Measurements from ENCODE around the gene RGP1.

Gene RGP1

DNA sequence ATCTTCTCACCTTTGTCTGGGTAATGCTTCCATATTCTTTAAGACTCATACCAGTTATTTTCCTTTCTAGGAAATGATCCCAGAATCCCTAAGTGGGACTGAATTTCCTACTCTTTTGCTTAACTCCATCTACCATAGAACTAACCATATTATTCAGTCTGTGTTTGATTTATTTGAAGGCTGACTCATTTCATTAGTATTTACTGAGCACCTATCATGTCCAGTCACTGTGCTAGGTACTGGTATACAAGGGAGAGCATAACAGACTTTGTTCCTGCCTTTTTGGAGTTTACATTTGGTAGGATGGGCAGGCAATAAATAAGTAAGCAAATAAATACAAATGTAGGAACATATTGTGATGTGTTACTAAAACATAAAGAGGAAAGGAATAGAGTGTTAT lies 46.6 kb downstream of the RGP1 start:
- H3K4me1 ChIP-seq (ENCODE audit: control insufficient read depth in 1 of 2, insufficient read depth in 2 of 2, low read length in 2 of 2) = peaks cover 0 to 29% of the 10 kb centered on the region in 2 donors
- H3K4me3 ChIP-seq (ENCODE audit: low read depth in 1 of 2, low read length in 2 of 2) = no peak overlapping the region
- no peak overlapping the region for H3K27ac ChIP-seq (ENCODE audit: low read length)
- H3K36me3 ChIP-seq (ENCODE audit: control insufficient read depth in 1 of 2, insufficient read depth in 2 of 2, low read length in 2 of 2) = peaks cover 6 to 14% of the 10 kb centered on the region in 2 donors
- no peaks in the 10 kb centered on the region for H3K27me3 ChIP-seq (ENCODE audit: low read depth, low read length)
- H3K9me3 ChIP-seq (ENCODE audit: control insufficient read depth in 1 of 2, low read length in 2 of 2) = no peaks in the 10 kb centered on the region

DNA sequence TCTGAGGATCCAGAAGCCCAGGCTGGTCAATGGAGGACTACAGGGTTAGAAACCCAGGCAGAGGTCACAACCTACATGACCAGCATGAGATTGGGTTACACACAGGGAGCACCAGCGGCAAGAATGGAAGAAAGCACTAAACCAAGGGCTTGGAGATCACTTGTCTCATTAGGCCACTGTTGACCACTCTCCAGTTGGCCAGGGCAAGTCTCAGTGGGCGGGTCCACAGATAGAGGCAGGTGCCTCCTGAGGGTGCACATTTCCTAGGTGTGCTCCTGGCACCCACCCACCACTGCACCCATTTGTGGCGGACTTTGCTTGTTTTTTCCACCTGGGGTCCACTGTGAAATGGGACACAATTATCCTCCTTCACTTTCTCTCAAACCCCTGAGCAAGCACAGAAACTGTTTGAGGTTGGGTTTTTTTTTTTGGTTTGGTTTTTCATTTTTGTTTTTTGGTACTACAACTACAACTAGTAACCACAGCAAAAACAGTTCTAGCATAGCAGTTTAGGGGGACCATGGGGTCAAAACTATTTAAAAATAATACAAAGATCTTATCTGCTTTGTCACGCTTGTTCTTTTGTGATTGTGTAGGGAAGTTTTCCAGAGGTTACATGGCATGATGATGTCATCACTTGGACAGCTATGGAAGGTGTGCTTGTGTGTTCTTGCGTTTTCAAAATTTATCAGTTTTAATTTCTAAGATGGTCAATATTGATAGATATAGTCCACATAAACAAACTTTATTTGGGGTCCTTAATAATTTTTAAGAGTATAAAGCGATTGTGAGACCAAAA lies 48.4 kb downstream of the RGP1 start:
- H3K27me3 ChIP-seq (ENCODE audit: low read depth, low read length) = no peaks in the 10 kb centered on the region
- H3K4me3 ChIP-seq (ENCODE audit: low read depth in 1 of 2, low read length in 2 of 2) = no peak overlapping the region
- no peaks in the 10 kb centered on the region for H3K9me3 ChIP-seq (ENCODE audit: control insufficient read depth in 1 of 2, low read length in 2 of 2)
- peaks cover 22 to 31% of the 10 kb centered on the region in 2 donors for H3K36me3 ChIP-seq (ENCODE audit: control insufficient read depth in 1 of 2, insufficient read depth in 2 of 2, low read length in 2 of 2)
- H3K27ac ChIP-seq (ENCODE audit: low read length) = no peak overlapping the region
- H3K4me1 ChIP-seq (ENCODE audit: control insufficient read depth in 1 of 2, insufficient read depth in 2 of 2, low read length in 2 of 2) = peaks cover 0 to 22% of the 10 kb centered on the region in 2 donors

DNA sequence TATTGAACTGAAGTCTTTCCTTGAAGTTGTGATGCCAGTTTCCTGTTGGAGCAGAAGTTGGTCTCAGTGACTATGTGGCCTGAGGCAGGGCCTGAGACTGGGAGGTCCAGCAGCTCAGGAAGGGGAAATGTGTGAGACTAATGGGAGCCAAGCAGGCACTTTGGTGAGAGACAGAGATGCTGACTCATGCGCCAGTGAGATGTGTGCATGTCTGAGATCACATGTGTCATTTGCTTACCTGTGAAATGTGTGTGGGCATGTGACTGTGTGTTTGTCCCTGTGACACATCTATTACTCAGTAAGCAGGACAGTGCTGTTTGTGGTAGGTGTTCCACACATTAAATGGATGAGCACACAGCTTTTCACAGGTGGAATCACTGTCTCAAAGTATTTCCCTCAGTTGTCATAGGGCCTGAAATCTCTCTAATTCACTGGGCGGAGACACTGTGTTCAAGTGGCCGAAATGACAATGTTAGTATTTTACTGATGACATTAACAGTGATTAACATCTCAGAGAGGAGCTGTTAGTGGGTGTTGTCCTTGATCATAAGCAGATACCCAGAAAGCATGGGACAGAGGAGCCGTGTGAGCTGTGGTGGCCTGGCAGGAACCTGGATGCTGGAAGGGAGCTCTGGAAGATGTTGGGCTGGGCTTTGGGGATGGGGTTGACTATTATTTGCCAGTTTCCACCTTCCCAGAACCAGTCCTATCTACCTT lies 49.7 kb downstream of the RGP1 start:
- Histone ChIP-seq H3K27me3 (ENCODE audit: low read depth, low read length) (no peaks in the 10 kb centered on the region), H3K4me1 (ENCODE audit: control insufficient read depth in 1 of 2, insufficient read depth in 2 of 2, low read length in 2 of 2) (peaks cover 0 to 9% of the 10 kb centered on the region in 2 donors), H3K9me3 (ENCODE audit: control insufficient read depth in 1 of 2, low read length in 2 of 2) (no peaks in the 10 kb centered on the region), H3K27ac (ENCODE audit: low read length) (no peak overlapping the region), H3K4me3 (ENCODE audit: low read depth in 1 of 2, low read length in 2 of 2) (no peak overlapping the region), H3K36me3 (ENCODE audit: control insufficient read depth in 1 of 2, insufficient read depth in 2 of 2, low read length in 2 of 2) (peaks cover 25 to 41% of the 10 kb centered on the region in 2 donors)

DNA sequence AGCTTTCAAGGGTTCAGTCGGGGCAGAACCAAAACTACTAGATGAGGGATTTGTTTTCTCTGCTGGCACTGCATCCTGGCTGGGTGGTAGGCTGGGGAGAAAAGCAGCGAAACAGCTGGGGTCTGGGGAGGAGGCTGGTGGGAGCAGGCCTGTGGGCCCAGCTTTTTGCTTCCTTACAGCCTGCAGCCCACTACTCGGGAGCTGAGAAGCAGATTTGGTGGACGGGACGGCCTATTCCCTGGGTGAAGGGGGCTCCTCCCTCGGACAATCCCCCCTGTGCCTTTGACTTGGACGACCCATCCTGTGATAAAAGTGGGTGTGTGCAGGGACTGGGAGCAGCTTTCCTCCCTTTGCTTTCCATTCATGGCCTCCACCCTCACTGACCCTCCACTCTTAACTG lies 51.4 kb downstream of the RGP1 start:
- H3K27me3 ChIP-seq (ENCODE audit: low read depth, low read length) = no peaks in the 10 kb centered on the region
- no peak overlapping the region for H3K27ac ChIP-seq (ENCODE audit: low read length)
- H3K36me3 ChIP-seq (ENCODE audit: control insufficient read depth in 1 of 2, insufficient read depth in 2 of 2, low read length in 2 of 2) = peaks cover 30 to 46% of the 10 kb centered on the region in 2 donors
- no peak overlapping the region for H3K4me3 ChIP-seq (ENCODE audit: low read depth in 1 of 2, low read length in 2 of 2)
- H3K4me1 ChIP-seq (ENCODE audit: control insufficient read depth in 1 of 2, insufficient read depth in 2 of 2, low read length in 2 of 2) = no peaks in the 10 kb centered on the region
- no peaks in the 10 kb centered on the region for H3K9me3 ChIP-seq (ENCODE audit: control insufficient read depth in 1 of 2, low read length in 2 of 2)

DNA sequence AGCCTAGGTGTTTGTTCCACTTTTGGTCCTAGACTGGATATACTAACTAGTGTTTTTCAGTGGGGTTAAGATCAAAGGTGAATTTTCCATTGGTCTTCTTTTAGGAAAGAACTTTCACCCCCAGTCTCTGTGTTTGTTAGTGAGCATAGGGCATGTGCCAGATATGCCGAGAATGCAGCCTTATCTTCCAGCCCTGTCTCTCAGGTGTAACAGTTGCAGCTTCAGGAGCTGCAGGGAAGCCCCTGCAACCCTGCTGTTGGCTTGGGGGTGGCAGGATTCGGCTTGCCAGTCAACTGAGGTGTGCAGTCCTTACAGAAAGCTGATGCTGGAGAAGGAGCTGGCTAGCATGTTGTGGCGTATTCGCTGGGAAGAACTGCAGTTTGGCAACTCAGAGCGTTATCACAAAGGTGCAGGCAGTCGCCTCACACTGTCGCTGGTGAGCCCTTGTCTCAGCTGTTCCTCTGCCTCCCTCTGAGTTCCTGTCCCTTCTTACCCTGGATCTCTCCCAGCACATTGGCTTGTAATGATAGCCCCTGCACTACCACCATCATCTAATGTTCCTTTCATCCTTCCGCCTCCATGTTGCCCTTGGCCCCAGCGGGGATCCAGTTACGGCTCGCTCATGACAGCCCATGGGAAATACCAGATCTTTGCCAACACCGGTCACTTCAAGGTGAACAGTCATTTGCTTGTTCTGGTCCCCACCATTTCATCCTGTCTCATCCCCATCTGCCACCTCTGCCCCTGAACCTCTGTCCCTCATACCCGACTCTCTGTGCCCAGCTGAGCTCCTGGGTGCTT lies 52.4 kb downstream of the RGP1 start:
- Histone ChIP-seq H3K4me1 (ENCODE audit: control insufficient read depth in 1 of 2, insufficient read depth in 2 of 2, low read length in 2 of 2) (no peaks in the 10 kb centered on the region), H3K36me3 (ENCODE audit: control insufficient read depth in 1 of 2, insufficient read depth in 2 of 2, low read length in 2 of 2) (peaks cover 39 to 56% of the 10 kb centered on the region in 2 donors), H3K4me3 (ENCODE audit: low read depth in 1 of 2, low read length in 2 of 2) (no peak overlapping the region), H3K9me3 (ENCODE audit: control insufficient read depth in 1 of 2, low read length in 2 of 2) (no peaks in the 10 kb centered on the region), H3K27ac (ENCODE audit: low read length) (no peak overlapping the region), H3K27me3 (ENCODE audit: low read depth, low read length) (no peaks in the 10 kb centered on the region)

DNA sequence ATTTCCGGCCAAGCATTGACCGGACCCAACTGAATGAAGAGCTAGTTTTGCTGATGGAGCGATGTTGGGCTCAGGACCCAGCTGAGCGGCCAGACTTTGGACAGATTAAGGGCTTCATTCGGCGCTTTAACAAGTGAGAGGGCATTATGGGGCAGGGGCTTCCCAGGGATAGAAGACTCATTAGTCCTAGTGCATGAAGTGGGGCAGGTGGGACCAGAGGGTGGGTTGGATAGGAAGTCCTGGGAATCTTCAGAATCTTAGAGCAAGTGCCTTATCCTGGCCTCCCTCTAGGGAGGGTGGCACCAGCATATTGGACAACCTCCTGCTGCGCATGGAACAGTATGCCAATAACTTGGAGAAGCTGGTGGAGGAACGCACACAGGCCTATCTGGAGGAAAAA lies 57.0 kb downstream of the RGP1 start:
- Histone ChIP-seq H3K36me3 (ENCODE audit: control insufficient read depth in 1 of 2, insufficient read depth in 2 of 2, low read length in 2 of 2) (peaks cover 33 to 64% of the 10 kb centered on the region in 2 donors), H3K4me1 (ENCODE audit: control insufficient read depth in 1 of 2, insufficient read depth in 2 of 2, low read length in 2 of 2) (peaks cover 0 to 3% of the 10 kb centered on the region in 2 donors), H3K27me3 (ENCODE audit: low read depth, low read length) (no peaks in the 10 kb centered on the region), H3K27ac (ENCODE audit: low read length) (no peak overlapping the region), H3K9me3 (ENCODE audit: control insufficient read depth in 1 of 2, low read length in 2 of 2) (no peaks in the 10 kb centered on the region), H3K4me3 (ENCODE audit: low read depth in 1 of 2, low read length in 2 of 2) (no peak overlapping the region)
